SK-N-SH (cell line): Measurements from ENCODE around the gene ATXN7L2. TPM values are rescaled to one million over a fixed set of nuclear protein-coding genes. Genes with fewer than 3 reads are reported as not detected.

Experiments
- CTCF ChIA-PET: fragments of 300-600, 350-600 bp; formaldehyde crosslinking; extraction: SDS; loops from one replicate; lab custom pipeline; 2021; lab: Yijun Ruan, JAX
- POLR2A ChIA-PET: fragments of 350-600 bp; sonication (Branson Sonifier 250); formaldehyde crosslinking; extraction: SDS; loops from one replicate; lab custom pipeline; 2020; ENCODE audit warnings: antibody characterized with exemption, inconsistent platforms; lab: Yijun Ruan, JAX
- DNase-seq: peaks from one replicate; pipeline ENCODE4 v3.0.0; 2012
- H2AFZ ChIP-seq: fragments of 200-600 bp; sonication (generic); 2 replicates; pipeline ENCODE4 v1.8.1; 2016; ENCODE audit warnings: antibody characterized with exemption, mild to moderate bottlenecking, low read depth
- H3F3A ChIP-seq: fragments of 200-600 bp; sonication (generic); replicated peaks from 2 replicates; pipeline ENCODE3; 2016; ENCODE audit warnings: antibody characterized with exemption, mild to moderate bottlenecking; ENCODE audit not compliant: insufficient read depth
- H3K27ac ChIP-seq, 2 experiments: fragments of 200-500 bp in 1 of 2; fragments of 200-600 bp in 1 of 2; sonication (Bioruptor generic) in 1 of 2; sonication (generic), shearing (Covaris generic) in 1 of 2; 2 replicates each; pipeline versions ENCODE4 v1.5.1 to v1.6.1; 2014 to 2016; ENCODE audit warnings: low read depth in 2 of 2, inconsistent platforms in 1 of 2, low read length in 1 of 2, mild to moderate bottlenecking in 1 of 2, mixed read lengths in 1 of 2
- H3K27me3 ChIP-seq: fragments of 200-600 bp; sonication (generic), shearing (Covaris generic); 2 replicates; pipeline ENCODE4 v1.6.1; 2016; ENCODE audit warnings: mixed run types; ENCODE audit not compliant: insufficient read depth
- H3K36me3 ChIP-seq, 2 experiments: fragments of 200-500 bp in 1 of 2; fragments of 200-600 bp in 1 of 2; sonication (Bioruptor generic) in 1 of 2; sonication (generic) in 1 of 2; replicated peaks in 1 of 2; 2 replicates each; pipeline versions ENCODE3 to v1.5.1; 2014 to 2016; ENCODE audit warnings: low read length in 1 of 2, mild to moderate bottlenecking in 1 of 2; ENCODE audit not compliant: insufficient read depth in 2 of 2, control insufficient read depth in 1 of 2
- H3K4me1 ChIP-seq, 2 experiments: fragments of 200-500 bp in 1 of 2; fragments of 200-600 bp in 1 of 2; sonication (Bioruptor generic) in 1 of 2; sonication (generic), shearing (Covaris generic) in 1 of 2; 2 replicates each; pipeline versions ENCODE4 v1.5.1 to v1.6.1; 2014 to 2016; ENCODE audit warnings: low read depth in 1 of 2, low read length in 1 of 2, mixed run types in 1 of 2; ENCODE audit not compliant: insufficient read depth in 2 of 2, control insufficient read depth in 1 of 2
- H3K4me2 ChIP-seq: fragments of 200-600 bp; sonication (generic), shearing (Covaris generic); 2 replicates; pipeline ENCODE4 v1.6.1; 2017; ENCODE audit warnings: mixed run types
- H3K4me3 ChIP-seq, 2 experiments: fragments of 200-500 bp in 1 of 2; fragments of 200-600 bp in 1 of 2; sonication (Bioruptor generic) in 1 of 2; sonication (generic), shearing (Covaris generic) in 1 of 2; 2 replicates each; pipeline versions ENCODE4 v1.5.1 to v1.8.1; 2014 to 2016; ENCODE audit warnings: low read depth in 2 of 2, inconsistent platforms in 1 of 2, low read length in 1 of 2, mild to moderate bottlenecking in 1 of 2, mixed read lengths in 1 of 2, moderate library complexity in 1 of 2
- H3K79me2 ChIP-seq: fragments of 200-600 bp; sonication (generic); 2 replicates; pipeline ENCODE4 v1.8.1; 2017; ENCODE audit warnings: mild to moderate bottlenecking; ENCODE audit not compliant: insufficient read depth
- H3K9ac ChIP-seq: fragments of 200-600 bp; sonication (generic); 2 replicates; pipeline ENCODE4 v1.6.1; 2017; ENCODE audit warnings: mixed run types
- H3K9me2 ChIP-seq: fragments of 200-600 bp; sonication (generic); 2 replicates; pipeline ENCODE4 v1.6.1; 2017; ENCODE audit warnings: mixed run types
- H3K9me3 ChIP-seq: fragments of 200-600 bp; sonication (generic); 2 replicates; pipeline ENCODE4 v1.6.1; 2017; ENCODE audit warnings: mixed run types, mild to moderate bottlenecking, moderate library complexity
- H4K20me1 ChIP-seq: fragments of 200-600 bp; sonication (generic); 2 replicates; pipeline ENCODE4 v1.6.1; 2017; ENCODE audit warnings: mild to moderate bottlenecking, mixed run types; ENCODE audit not compliant: insufficient read depth
- CHD2 ChIP-seq: fragments of 150-350 bp; IDR thresholded peaks from 2 replicates; pipeline ENCODE4 v1.6.1; 2018; ENCODE audit warnings: low read length; ENCODE audit not compliant: partially characterized antibody
- EP300 ChIP-seq, 2 experiments: IDR thresholded peaks; 2 replicates each; pipeline versions ENCODE4 v1.4.0 to v1.6.1; 2012; ENCODE audit warnings: borderline replicate concordance in 1 of 2, low read depth in 1 of 2, low read length in 1 of 2
- FOSL2 ChIP-seq: IDR thresholded peaks from 2 replicates; pipeline ENCODE4 v1.4.0; 2012; ENCODE audit warnings: low read depth, mild to moderate bottlenecking, moderate library complexity, borderline replicate concordance
- FOXJ3 ChIP-seq: sonication (generic); formaldehyde crosslinking; IDR thresholded peaks from 2 replicates; pipeline ENCODE4 v1.5.1; 2020; ENCODE audit warnings: mild to moderate bottlenecking, missing genetic modification reagents
- FOXM1 ChIP-seq: IDR thresholded peaks from 2 replicates; pipeline ENCODE4 v1.4.0; 2012; ENCODE audit warnings: low read depth, mild to moderate bottlenecking
- GABPA ChIP-seq: IDR thresholded peaks from 2 replicates; pipeline ENCODE4 v1.4.0; 2012; ENCODE audit warnings: low read depth, mild to moderate bottlenecking
- MEF2A ChIP-seq: IDR thresholded peaks from 2 replicates; pipeline ENCODE4 v1.4.0; 2012; ENCODE audit warnings: low read depth, borderline replicate concordance
- MXI1 ChIP-seq: IDR thresholded peaks from 2 replicates; pipeline ENCODE4 v1.6.1; 2012; ENCODE audit warnings: mild to moderate bottlenecking, low read depth, low read length, improper control_type of control experiment
- NFIC ChIP-seq: IDR thresholded peaks from 2 replicates; pipeline ENCODE4 v1.4.0; 2012; ENCODE audit warnings: borderline replicate concordance
- NRF1 ChIP-seq: IDR thresholded peaks from 2 replicates; pipeline ENCODE4 v1.6.1; 2012; ENCODE audit warnings: low read depth, mild to moderate bottlenecking, low read length
- POLR2AphosphoS5 ChIP-seq: IDR thresholded peaks from 2 replicates; pipeline ENCODE4 v1.6.1; 2012; ENCODE audit warnings: low read depth, low read length
- RAD21 ChIP-seq: IDR thresholded peaks from 2 replicates; pipeline ENCODE4 v1.6.1; 2012; ENCODE audit warnings: mild to moderate bottlenecking, low read length
- RFX5 ChIP-seq: IDR thresholded peaks from 2 replicates; pipeline ENCODE4 v1.6.1; 2012; ENCODE audit warnings: mild to moderate bottlenecking, improper control_type of control experiment, low read length
- RXRA ChIP-seq: IDR thresholded peaks from 2 replicates; pipeline ENCODE4 v1.4.0; 2012; ENCODE audit warnings: low read depth, mild to moderate bottlenecking, borderline replicate concordance
- SIN3A ChIP-seq: IDR thresholded peaks from 2 replicates; pipeline ENCODE4 v1.6.1; 2012; ENCODE audit warnings: low read depth, mild to moderate bottlenecking, low read length, moderate library complexity, borderline replicate concordance
- SMC3 ChIP-seq: IDR thresholded peaks from 2 replicates; pipeline ENCODE4 v1.6.1; 2012; ENCODE audit warnings: low read depth, low read length, improper control_type of control experiment
- TAF1 ChIP-seq: IDR thresholded peaks from 2 replicates; pipeline ENCODE4 v1.6.1; 2012; ENCODE audit warnings: low read depth, mild to moderate bottlenecking, low read length, moderate library complexity, borderline replicate concordance
- TCF12 ChIP-seq: IDR thresholded peaks from 2 replicates; pipeline ENCODE4 v1.4.0; 2012
- YY1 ChIP-seq: IDR thresholded peaks from 2 replicates; pipeline ENCODE4 v1.4.0; 2012; ENCODE audit warnings: low read depth, mild to moderate bottlenecking
- WGBS: methylation state at CpG from one replicate; pipeline ENCODE4 v1.1.6; 2017; ENCODE audit warnings: low lambda C conversion rate; 5-methylcytosine and 5-hydroxymethylcytosine counted together
- polyA plus RNA-seq, 3 experiments: library from polyadenylated mRNA; depleted of rRNA; stranded (reverse); fragments of >200 nt; gene quantifications; 2 replicates each; pipeline ENCODE4 v1.2.3, GENCODE V29; 2012
- TF ChIP-seq, protein P1 (sequence below): IDR thresholded peaks from 2 replicates; pipeline ENCODE4 v1.4.0; 2012; ENCODE audit warnings: low read depth, borderline replicate concordance
- TF ChIP-seq, protein P2 (sequence below): fragments of 150-350 bp; IDR thresholded peaks from 2 replicates; pipeline ENCODE4 v1.6.1; 2016; ENCODE audit warnings: mild to moderate bottlenecking, low read depth, low read length
- TF ChIP-seq, protein P3 (sequence below): IDR thresholded peaks from 2 replicates; pipeline ENCODE4 v1.6.1; 2012; ENCODE audit warnings: mild to moderate bottlenecking, low read depth, low read length, moderate library complexity

Gene ATXN7L2
- polyA plus RNA-seq, 1 of the 3 experiments (the other 2 are of a cell fraction) = 4.0 TPM

DNA sequence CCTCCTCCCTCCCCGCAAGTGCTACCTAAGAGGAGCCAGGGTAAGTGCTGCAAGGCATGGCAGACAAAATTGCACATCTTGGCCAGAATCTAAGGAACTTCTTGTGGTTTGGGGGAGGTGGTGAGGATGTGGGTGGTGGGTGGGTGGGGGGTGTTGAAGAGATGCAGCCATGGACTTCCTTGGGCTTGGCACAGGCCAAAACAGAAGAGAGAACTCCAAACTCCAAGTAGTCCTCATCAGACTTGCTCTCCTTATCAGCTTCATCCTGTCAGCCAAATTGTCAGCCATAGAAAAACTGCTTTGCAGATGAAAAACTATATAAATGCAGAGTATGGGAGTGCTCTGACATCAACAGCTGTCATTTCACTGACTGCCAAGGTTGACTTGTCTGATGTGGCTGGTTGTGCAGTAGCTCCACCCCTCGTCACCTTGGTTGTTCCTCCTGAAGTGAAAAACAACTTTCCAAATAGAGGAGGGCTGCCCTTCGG is 18.7 kb downstream of the ATXN7L2 start:
- no peak overlapping the region for H2AFZ ChIP-seq
- no peak overlapping the region for H3K4me3 ChIP-seq
- H3K79me2 ChIP-seq = no peaks in the 10 kb centered on the region
- POLR2A ChIA-PET = interaction anchor here (0.9 kb wide), 1 partner anchor 8 kb away, joined by 3 read pairs; no protein-coding TSS in a partner anchor
- H3K9me3 ChIP-seq = no peaks in the 10 kb centered on the region
- no peaks in the 10 kb centered on the region for H3K9me2 ChIP-seq
- H3F3A ChIP-seq = no peaks in the 10 kb centered on the region
- DNase-seq = no peak
- WGBS = 73% methylated on average over 3 of the region's 3 CpGs
- TF ChIP-seq NRF1 (no peak), RFX5 (no peak), YY1 (no peak), SMC3 (no peak), RXRA (no peak), MXI1 (no peak), POLR2AphosphoS5 (no peak)
- TF ChIP-seq, all 33 proteins: peak for 0
- peaks cover 0 to 13% of the 10 kb centered on the region in 2 experiments; a peak in 1 of 4 replicates for H3K4me1 ChIP-seq
- peaks cover 0 to 7% of the 10 kb centered on the region in 2 experiments for H3K36me3 ChIP-seq
- H4K20me1 ChIP-seq = no peaks in the 10 kb centered on the region
- no peaks in the 10 kb centered on the region for H3K27me3 ChIP-seq
- CTCF ChIA-PET = interaction anchor here (1.0 to 40.2 kb wide), 4 partner anchors 6 to 32 kb away, joined by 3 to 1710 read pairs (median 155); partner anchors contain the start of genes AMIGO1, ATXN7L2, CYB561D1 and GPR61
- no peak overlapping the region for H3K4me2 ChIP-seq
- H3K9ac ChIP-seq = no peak overlapping the region
- no peak overlapping the region for H3K27ac ChIP-seq

DNA sequence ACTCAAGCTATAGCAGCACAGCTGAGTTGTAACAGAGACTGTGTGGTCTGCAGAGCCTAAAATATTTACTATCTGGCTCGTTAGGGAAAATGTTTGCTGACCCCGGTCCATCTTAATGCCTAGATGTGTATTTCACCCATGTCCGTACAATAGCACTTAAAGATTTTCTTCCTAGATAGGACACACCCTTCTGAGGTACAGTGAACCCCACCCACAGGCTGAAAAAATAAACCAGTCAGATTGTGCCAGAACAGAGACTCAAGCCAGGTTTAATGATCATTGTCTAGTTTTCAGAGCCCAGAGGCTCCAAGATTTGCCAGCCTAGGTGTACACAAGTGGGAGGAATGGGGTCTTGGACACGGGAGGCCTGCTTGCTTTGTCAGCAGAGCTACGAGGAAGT is 20.2 kb downstream of the ATXN7L2 start:
- no peak overlapping the region for H3K9ac ChIP-seq
- H3K79me2 ChIP-seq = no peaks in the 10 kb centered on the region
- no peak overlapping the region for H3K4me2 ChIP-seq
- no peaks in the 10 kb centered on the region for H3K27me3 ChIP-seq
- DNase-seq = no peak
- 77% methylated on average over 5 of the region's 5 CpGs for WGBS
- H2AFZ ChIP-seq = no peak overlapping the region
- H3K9me3 ChIP-seq = no peaks in the 10 kb centered on the region
- no peak overlapping the region for H3K27ac ChIP-seq
- H3K9me2 ChIP-seq = no peaks in the 10 kb centered on the region
- peaks cover 0 to 6% of the 10 kb centered on the region in 2 experiments; a peak in 1 of 4 replicates for H3K4me1 ChIP-seq
- H3K4me3 ChIP-seq = no peak overlapping the region
- TF ChIP-seq FOXM1 (no peak), GABPA (no peak), SIN3A (no peak), TAF1 (no peak), RAD21 (no peak), MEF2A (no peak), YY1 (no peak), RXRA (no peak), CHD2 (no peak), EP300 (IDR thresholded peaks at IDR 0.05; ENCODE audit: borderline replicate concordance in 1 of 2, low read depth in 1 of 2, low read length in 1 of 2) (no peak), FOSL2 (no peak), FOXJ3 (CRISPR knock-in tag) (no peak), NFIC (no peak), TCF12 (no peak)
- TF ChIP-seq, protein P1, sequence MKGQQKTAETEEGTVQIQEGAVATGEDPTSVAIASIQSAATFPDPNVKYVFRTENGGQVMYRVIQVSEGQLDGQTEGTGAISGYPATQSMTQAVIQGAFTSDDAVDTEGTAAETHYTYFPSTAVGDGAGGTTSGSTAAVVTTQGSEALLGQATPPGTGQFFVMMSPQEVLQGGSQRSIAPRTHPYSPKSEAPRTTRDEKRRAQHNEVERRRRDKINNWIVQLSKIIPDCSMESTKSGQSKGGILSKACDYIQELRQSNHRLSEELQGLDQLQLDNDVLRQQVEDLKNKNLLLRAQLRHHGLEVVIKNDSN = no peak
- TF ChIP-seq, protein P2, sequence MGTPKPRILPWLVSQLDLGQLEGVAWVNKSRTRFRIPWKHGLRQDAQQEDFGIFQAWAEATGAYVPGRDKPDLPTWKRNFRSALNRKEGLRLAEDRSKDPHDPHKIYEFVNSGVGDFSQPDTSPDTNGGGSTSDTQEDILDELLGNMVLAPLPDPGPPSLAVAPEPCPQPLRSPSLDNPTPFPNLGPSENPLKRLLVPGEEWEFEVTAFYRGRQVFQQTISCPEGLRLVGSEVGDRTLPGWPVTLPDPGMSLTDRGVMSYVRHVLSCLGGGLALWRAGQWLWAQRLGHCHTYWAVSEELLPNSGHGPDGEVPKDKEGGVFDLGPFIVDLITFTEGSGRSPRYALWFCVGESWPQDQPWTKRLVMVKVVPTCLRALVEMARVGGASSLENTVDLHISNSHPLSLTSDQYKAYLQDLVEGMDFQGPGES = no peak
- TF ChIP-seq, protein P3, sequence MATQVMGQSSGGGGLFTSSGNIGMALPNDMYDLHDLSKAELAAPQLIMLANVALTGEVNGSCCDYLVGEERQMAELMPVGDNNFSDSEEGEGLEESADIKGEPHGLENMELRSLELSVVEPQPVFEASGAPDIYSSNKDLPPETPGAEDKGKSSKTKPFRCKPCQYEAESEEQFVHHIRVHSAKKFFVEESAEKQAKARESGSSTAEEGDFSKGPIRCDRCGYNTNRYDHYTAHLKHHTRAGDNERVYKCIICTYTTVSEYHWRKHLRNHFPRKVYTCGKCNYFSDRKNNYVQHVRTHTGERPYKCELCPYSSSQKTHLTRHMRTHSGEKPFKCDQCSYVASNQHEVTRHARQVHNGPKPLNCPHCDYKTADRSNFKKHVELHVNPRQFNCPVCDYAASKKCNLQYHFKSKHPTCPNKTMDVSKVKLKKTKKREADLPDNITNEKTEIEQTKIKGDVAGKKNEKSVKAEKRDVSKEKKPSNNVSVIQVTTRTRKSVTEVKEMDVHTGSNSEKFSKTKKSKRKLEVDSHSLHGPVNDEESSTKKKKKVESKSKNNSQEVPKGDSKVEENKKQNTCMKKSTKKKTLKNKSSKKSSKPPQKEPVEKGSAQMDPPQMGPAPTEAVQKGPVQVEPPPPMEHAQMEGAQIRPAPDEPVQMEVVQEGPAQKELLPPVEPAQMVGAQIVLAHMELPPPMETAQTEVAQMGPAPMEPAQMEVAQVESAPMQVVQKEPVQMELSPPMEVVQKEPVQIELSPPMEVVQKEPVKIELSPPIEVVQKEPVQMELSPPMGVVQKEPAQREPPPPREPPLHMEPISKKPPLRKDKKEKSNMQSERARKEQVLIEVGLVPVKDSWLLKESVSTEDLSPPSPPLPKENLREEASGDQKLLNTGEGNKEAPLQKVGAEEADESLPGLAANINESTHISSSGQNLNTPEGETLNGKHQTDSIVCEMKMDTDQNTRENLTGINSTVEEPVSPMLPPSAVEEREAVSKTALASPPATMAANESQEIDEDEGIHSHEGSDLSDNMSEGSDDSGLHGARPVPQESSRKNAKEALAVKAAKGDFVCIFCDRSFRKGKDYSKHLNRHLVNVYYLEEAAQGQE = no peak
- POLR2A ChIA-PET = interaction anchor here (0.8 kb wide), 1 partner anchor 27 kb away, joined by 3 read pairs; no protein-coding TSS in a partner anchor
- H4K20me1 ChIP-seq = no peaks in the 10 kb centered on the region
- H3K36me3 ChIP-seq = no peaks in the 10 kb centered on the region
- CTCF ChIA-PET = interaction anchor here (18.3 to 40.2 kb wide), 2 partner anchors 15 to 30 kb away, joined by 238 to 1710 read pairs; partner anchors contain the start of genes ATXN7L2, CYB561D1 and GPR61
- H3F3A ChIP-seq = no peaks in the 10 kb centered on the region
